ENCODE measurements around the gene CNOT4.
"Not testable (repeated sequence)": the region's sequence is repeated elsewhere in the genome, so short reads cannot be mapped to it uniquely, and the experiment has no call there.

- TF ChIP-seq CTCF, POLR2A, POLR2AphosphoS5 (IDR thresholded peaks at IDR 0.05): not testable (repeated sequence)
These were observed 12.7 kb downstream of the CNOT4 start for GRCh38 chr7:135497161-135497560.

All from breast epithelium (tissue), 3 donors.